ENCODE results near the gene HAPSTR1. TPM values are rescaled to one million over a fixed set of nuclear protein-coding genes. Genes with fewer than 3 reads are reported as not detected.

HAPSTR1 gene
- total RNA-seq, 1 donor from 2014 or later, result 86.0 TPM

DNA sequence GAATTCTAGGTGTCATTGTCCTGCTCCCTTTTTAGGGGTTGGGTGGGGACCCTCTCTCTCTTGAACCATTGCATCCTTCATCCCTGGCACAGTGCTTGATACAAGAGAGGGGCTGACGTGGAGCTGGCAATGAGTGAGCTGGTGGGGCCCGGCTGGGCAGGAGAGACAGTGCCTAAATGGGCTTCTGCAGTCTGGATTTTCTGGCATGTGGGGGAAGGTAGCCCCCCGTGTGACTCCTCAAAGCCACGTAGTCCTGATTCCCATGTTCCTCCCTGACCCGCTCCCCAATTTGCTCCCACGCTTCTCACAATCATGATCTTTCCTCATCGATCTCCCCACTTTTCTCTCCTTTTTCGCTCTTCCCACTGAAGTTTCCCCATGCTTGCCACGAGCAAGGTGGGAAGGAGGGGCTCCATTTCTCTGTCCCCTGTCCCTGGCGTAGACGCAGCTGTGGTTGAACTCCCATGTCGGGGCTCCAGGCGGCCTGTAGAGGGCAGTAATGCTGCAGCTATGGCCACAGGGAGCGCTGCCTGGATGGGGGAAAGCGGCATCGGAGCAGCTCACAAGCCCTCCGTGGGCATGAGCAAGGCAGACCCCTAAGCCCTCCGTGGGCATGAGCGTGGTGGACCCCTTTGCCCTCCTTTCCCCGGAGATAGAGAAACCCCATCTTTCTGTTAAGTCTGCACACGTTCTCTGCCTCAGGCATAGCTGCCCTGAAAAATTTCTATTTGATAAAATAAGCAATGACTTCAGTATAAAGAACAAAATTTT is 47.5 kb downstream of the HAPSTR1 start:
- Mint-ChIP-seq H3K36me3 (ENCODE audit: low read depth, unreplicated experiment) (no peaks in the 10 kb centered on the region), H3K4me3 (ENCODE audit: unreplicated experiment) (no peak overlapping the region), H3K27ac (ENCODE audit: unreplicated experiment) (no peak overlapping the region), H3K27me3 (ENCODE audit: unreplicated experiment) (peaks cover 3% of the 10 kb centered on the region), H3K9me3 (ENCODE audit: unreplicated experiment) (no peaks in the 10 kb centered on the region), H3K4me1 (ENCODE audit: unreplicated experiment) (peaks cover 5% of the 10 kb centered on the region)
- peak; percentile 88 for DNase-seq (ENCODE audit: low spot score)
- TF ChIP-seq, protein P1, sequence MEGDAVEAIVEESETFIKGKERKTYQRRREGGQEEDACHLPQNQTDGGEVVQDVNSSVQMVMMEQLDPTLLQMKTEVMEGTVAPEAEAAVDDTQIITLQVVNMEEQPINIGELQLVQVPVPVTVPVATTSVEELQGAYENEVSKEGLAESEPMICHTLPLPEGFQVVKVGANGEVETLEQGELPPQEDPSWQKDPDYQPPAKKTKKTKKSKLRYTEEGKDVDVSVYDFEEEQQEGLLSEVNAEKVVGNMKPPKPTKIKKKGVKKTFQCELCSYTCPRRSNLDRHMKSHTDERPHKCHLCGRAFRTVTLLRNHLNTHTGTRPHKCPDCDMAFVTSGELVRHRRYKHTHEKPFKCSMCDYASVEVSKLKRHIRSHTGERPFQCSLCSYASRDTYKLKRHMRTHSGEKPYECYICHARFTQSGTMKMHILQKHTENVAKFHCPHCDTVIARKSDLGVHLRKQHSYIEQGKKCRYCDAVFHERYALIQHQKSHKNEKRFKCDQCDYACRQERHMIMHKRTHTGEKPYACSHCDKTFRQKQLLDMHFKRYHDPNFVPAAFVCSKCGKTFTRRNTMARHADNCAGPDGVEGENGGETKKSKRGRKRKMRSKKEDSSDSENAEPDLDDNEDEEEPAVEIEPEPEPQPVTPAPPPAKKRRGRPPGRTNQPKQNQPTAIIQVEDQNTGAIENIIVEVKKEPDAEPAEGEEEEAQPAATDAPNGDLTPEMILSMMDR (IDR thresholded peaks at IDR 0.05; ENCODE audit: unreplicated experiment), result peak; percentile 66

DNA sequence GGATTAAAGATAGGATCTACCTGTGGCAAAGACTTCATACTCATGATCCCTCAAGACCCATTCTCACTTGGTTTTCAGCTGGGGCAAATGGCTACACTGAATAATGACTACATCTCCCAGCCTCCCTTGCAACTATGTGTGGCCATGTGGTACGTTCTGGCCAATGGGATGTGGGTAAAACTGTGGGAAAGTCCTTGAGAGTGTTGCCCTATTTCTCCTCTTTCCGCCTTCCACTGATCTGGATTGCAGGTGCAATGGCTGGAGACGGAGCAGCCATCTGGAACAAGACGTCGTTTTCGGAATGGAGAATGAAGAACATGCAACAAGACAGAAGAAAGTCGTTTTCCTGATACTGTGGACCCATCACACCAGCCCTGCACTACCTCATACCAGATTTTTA is 48.5 kb downstream of the HAPSTR1 start:
- H3K27me3 Mint-ChIP-seq (ENCODE audit: unreplicated experiment), result peaks cover 3% of the 10 kb centered on the region
- H3K27ac Mint-ChIP-seq (ENCODE audit: unreplicated experiment), result no peak overlapping the region
- H3K36me3 Mint-ChIP-seq (ENCODE audit: low read depth, unreplicated experiment), result no peaks in the 10 kb centered on the region
- DNase-seq (ENCODE audit: low spot score), result peak; percentile 41
- H3K4me1 Mint-ChIP-seq (ENCODE audit: unreplicated experiment), result peaks cover 5% of the 10 kb centered on the region
- TF ChIP-seq, protein P1 (IDR thresholded peaks at IDR 0.05; ENCODE audit: unreplicated experiment), result no peak
- H3K4me3 Mint-ChIP-seq (ENCODE audit: unreplicated experiment), result no peak overlapping the region
- H3K9me3 Mint-ChIP-seq (ENCODE audit: unreplicated experiment), result no peaks in the 10 kb centered on the region

Other genes starting within 250 kb of the HAPSTR1 start
- gene CARHSP1, start 222.6 kb upstream of the HAPSTR1 start, total RNA-seq (ENCODE audit: unreplicated experiment), result 127 TPM
- not detected for gene LITAFD, start 209.3 kb upstream of the HAPSTR1 start, total RNA-seq (ENCODE audit: unreplicated experiment)
- 122 TPM for gene USP7, start 127.7 kb upstream of the HAPSTR1 start, total RNA-seq (ENCODE audit: unreplicated experiment)